Liver (tissue), 9 donors: Measurements from ENCODE around the gene MED27. TPM values are rescaled to one million over a fixed set of nuclear protein-coding genes. Genes with fewer than 3 reads are reported as not detected.

Source experiments
- DNase-seq: peaks from one replicate; pipeline ENCODE4 v3.0.0-alpha.2; 2017; ENCODE audit warnings: low spot score
- H3K27ac ChIP-seq, 2 donors: one replicate each; pipeline ENCODE4 v1.7.0; 2013; ENCODE audit warnings: inconsistent platforms in 2 of 2, low read length in 2 of 2, control low read depth in 1 of 2, low read depth in 1 of 2, mild to moderate bottlenecking in 1 of 2
- H3K27me3 ChIP-seq, 4 donors: one replicate each; pipeline versions ENCODE4 v1.6.1 to v1.7.0; 2013; ENCODE audit warnings: low read length in 3 of 4, inconsistent platforms in 1 of 4, mild to moderate bottlenecking in 1 of 4, moderate library complexity in 1 of 4; ENCODE audit not compliant: control insufficient read depth in 4 of 4, insufficient read depth in 4 of 4
- H3K36me3 ChIP-seq, 4 donors: one replicate each; pipeline versions ENCODE4 v1.6.1 to v1.7.0; 2013; ENCODE audit warnings: low read length in 3 of 4, mild to moderate bottlenecking in 3 of 4, low read depth in 1 of 4, moderate library complexity in 1 of 4; ENCODE audit not compliant: control insufficient read depth in 4 of 4, insufficient read depth in 3 of 4
- H3K4me1 ChIP-seq, 4 donors: one replicate each; pipeline versions ENCODE4 v1.6.1 to v1.7.0; 2013; ENCODE audit warnings: low read length in 3 of 4, mild to moderate bottlenecking in 3 of 4, moderate library complexity in 1 of 4; ENCODE audit not compliant: control insufficient read depth in 4 of 4, insufficient read depth in 4 of 4
- H3K4me3 ChIP-seq, 3 donors: one replicate each; pipeline versions ENCODE4 v1.6.1 to v1.7.0; 2013; ENCODE audit warnings: low read length in 3 of 3, control low read depth in 1 of 3, low read depth in 1 of 3, mild to moderate bottlenecking in 1 of 3
- H3K9ac ChIP-seq, 2 donors: one replicate each; pipeline ENCODE4 v1.7.0; 2013; ENCODE audit warnings: low read length in 2 of 2, mild to moderate bottlenecking in 2 of 2, moderate library complexity in 2 of 2, control low read depth in 1 of 2, low read depth in 1 of 2
- H3K9me3 ChIP-seq, 4 donors: one replicate each; pipeline versions ENCODE4 v1.6.1 to v1.7.0; 2013; ENCODE audit warnings: low read length in 3 of 4; ENCODE audit not compliant: control insufficient read depth in 4 of 4
- ATF3 ChIP-seq: IDR thresholded peaks from 2 replicates; pipeline ENCODE4 v1.6.1; 2016; ENCODE audit warnings: antibody characterized with exemption
- EGR1 ChIP-seq, 2 donors: IDR thresholded peaks; 2 replicates each; pipeline ENCODE4 v1.6.1; 2016 to 2018; ENCODE audit warnings: antibody characterized with exemption in 2 of 2, low read depth in 2 of 2
- FOXA2 ChIP-seq: IDR thresholded peaks from 2 replicates; pipeline ENCODE4 v1.6.1; 2016; ENCODE audit warnings: antibody characterized with exemption
- HNF4A ChIP-seq, 2 donors: conservative IDR thresholded peaks; 2 replicates each; pipeline ENCODE4 v1.6.1; 2016; ENCODE audit warnings: antibody characterized with exemption in 2 of 2, mild to moderate bottlenecking in 2 of 2
- JUND ChIP-seq, 2 donors: IDR thresholded peaks; 2 replicates each; pipeline ENCODE4 v1.6.1; 2016; ENCODE audit warnings: antibody characterized with exemption in 2 of 2
- NR2F2 ChIP-seq: IDR thresholded peaks from 2 replicates; pipeline ENCODE4 v1.6.1; 2016; ENCODE audit warnings: antibody characterized with exemption
- RAD21 ChIP-seq, 2 donors: IDR thresholded peaks; 2 replicates each; pipeline ENCODE4 v1.6.1; 2016; ENCODE audit warnings: antibody characterized with exemption in 2 of 2, mild to moderate bottlenecking in 2 of 2
- SP1 ChIP-seq: IDR thresholded peaks from 2 replicates; pipeline ENCODE4 v1.6.1; 2018; ENCODE audit warnings: antibody characterized with exemption, mild to moderate bottlenecking
- TAF1 ChIP-seq: conservative IDR thresholded peaks from 2 replicates; pipeline ENCODE4 v1.6.1; 2016; ENCODE audit warnings: antibody characterized with exemption, mild to moderate bottlenecking
- YY1 ChIP-seq: IDR thresholded peaks from 2 replicates; pipeline ENCODE4 v1.6.1; 2016; ENCODE audit warnings: antibody characterized with exemption, mild to moderate bottlenecking
- WGBS: extraction: QIAGEN DNeasy Blood & Tissue Kit; methylation state at CpG from one replicate; pipeline ENCODE4 v1.1.7; 2013; 5-methylcytosine and 5-hydroxymethylcytosine counted together
- polyA plus RNA-seq, 2 donors: library from polyadenylated mRNA; stranded (reverse) in 1 of 2; unstranded in 1 of 2; fragments of 200-250 nt in 1 of 2; fragments of >200 nt in 1 of 2; fragmentation: Nextera tagmentation in 1 of 2; extraction: Ambion mirVana in 1 of 2; gene quantifications; one replicate each; pipeline versions ENCODE4 v1.2.1 to v1.2.3, GENCODE V29; 2013 to 2015
- total RNA-seq, 2 donors: library from RNA; depleted of rRNA; stranded (reverse); fragments of >200 nt; gene quantifications; one replicate each; pipeline ENCODE4 v1.2.3, GENCODE V29; 2014
- TF ChIP-seq, protein P1 (sequence below): IDR thresholded peaks from 2 replicates; pipeline ENCODE4 v1.6.1; 2016; ENCODE audit warnings: antibody characterized with exemption
- donor health status: healthy.
- donor health status: healthy.
- donor health status: healthy.
- donor health status: healthy.
- donor health status: healthy.

The MED27 gene
- total and polyA plus RNA-seq, 4 donors: 4.6 to 7.9 (median 5.5) TPM

GRCh38 chr9:131837316-131837715 is 242.4 kb downstream of the MED27 start:
- TF ChIP-seq RAD21 (IDR thresholded peaks at IDR 0.05): peak in 1 of 2 donors; percentile 38
- no peak for TF ChIP-seq HNF4A (conservative IDR thresholded peaks at IDR 0.05)
- Histone ChIP-seq H3K9ac (no peak overlapping the region), H3K27ac (no peak overlapping the region), H3K36me3 (no peaks in the 10 kb centered on the region), H3K4me1 (no peaks in the 10 kb centered on the region), H3K4me3 (no peak overlapping the region), H3K9me3 (peaks cover 4 to 12% (median 10%) of the 10 kb centered on the region in 4 donors), H3K27me3 (no peaks in the 10 kb centered on the region)
- WGBS: 43% methylated on average over 10 of the region's 10 CpGs
- no peak for DNase-seq

DNA sequence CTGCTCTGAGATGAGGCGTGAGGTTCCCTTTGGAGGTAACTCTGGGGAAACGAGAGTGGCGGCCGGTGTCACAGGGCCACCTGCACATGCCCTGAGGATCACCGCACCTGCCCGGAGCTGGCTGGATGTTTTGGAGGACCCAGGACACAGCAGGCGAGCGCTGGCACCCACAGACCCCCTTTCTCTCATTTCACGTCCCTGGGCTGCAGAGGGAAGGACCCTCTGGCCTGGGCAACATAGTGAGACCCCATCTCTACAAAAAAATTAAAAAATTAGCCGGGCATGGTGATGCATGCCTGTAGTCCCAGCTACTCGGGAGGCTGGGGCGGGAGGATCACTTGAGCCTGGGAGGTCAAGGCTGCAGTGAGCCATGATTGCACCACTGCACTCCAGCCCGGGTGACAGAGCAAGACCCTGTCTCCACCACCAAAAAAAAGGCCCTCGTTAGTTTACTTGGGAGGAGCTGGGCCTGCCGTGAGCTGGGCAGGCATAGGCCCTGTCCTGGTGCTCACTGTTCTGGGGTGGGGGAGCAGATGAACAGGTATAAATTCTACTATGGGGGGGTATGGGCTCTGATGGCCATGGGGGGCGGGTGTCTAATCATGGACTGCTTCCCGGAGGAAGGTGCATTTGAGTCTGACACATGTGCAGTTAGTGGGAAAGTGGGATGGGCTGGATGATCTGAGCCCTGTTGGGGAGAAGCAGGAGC is 242.9 kb downstream of the MED27 start:
- no peak for TF ChIP-seq TAF1
- H3K9me3 ChIP-seq: peaks cover 4 to 12% (median 10%) of the 10 kb centered on the region in 4 donors
- no peaks in the 10 kb centered on the region for H3K36me3 ChIP-seq
- 81% methylated on average over 17 of the region's 17 CpGs for WGBS
- no peak for DNase-seq
- H3K4me1 ChIP-seq: no peaks in the 10 kb centered on the region
- no peak overlapping the region for H3K4me3 ChIP-seq
- no peak overlapping the region for H3K9ac ChIP-seq
- H3K27me3 ChIP-seq: no peaks in the 10 kb centered on the region
- no peak overlapping the region for H3K27ac ChIP-seq

GRCh38 chr9:131836021-131836420 is 243.6 kb downstream of the MED27 start:
- Histone ChIP-seq H3K36me3 (no peaks in the 10 kb centered on the region), H3K9me3 (peaks cover 4 to 12% (median 10%) of the 10 kb centered on the region in 4 donors), H3K9ac (no peak overlapping the region), H3K27me3 (no peaks in the 10 kb centered on the region), H3K4me3 (no peak overlapping the region), H3K27ac (no peak overlapping the region), H3K4me1 (no peaks in the 10 kb centered on the region)
- no peak for DNase-seq
- TF ChIP-seq YY1 (no peak), RAD21 (IDR thresholded peaks at IDR 0.05) (no peak), FOXA2 (no peak), EGR1 (IDR thresholded peaks at IDR 0.05; ENCODE audit: low read depth in 2 of 2) (no peak), SP1 (no peak), TAF1 (no peak), JUND (IDR thresholded peaks at IDR 0.05) (no peak), NR2F2 (no peak), ATF3 (no peak)
- TF ChIP-seq, protein P1, sequence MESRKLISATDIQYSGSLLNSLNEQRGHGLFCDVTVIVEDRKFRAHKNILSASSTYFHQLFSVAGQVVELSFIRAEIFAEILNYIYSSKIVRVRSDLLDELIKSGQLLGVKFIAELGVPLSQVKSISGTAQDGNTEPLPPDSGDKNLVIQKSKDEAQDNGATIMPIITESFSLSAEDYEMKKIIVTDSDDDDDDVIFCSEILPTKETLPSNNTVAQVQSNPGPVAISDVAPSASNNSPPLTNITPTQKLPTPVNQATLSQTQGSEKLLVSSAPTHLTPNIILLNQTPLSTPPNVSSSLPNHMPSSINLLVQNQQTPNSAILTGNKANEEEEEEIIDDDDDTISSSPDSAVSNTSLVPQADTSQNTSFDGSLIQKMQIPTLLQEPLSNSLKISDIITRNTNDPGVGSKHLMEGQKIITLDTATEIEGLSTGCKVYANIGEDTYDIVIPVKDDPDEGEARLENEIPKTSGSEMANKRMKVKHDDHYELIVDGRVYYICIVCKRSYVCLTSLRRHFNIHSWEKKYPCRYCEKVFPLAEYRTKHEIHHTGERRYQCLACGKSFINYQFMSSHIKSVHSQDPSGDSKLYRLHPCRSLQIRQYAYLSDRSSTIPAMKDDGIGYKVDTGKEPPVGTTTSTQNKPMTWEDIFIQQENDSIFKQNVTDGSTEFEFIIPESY: no peak
- 79% methylated on average over 18 of the region's 18 CpGs for WGBS
